GM18502 (cell line): ENCODE measurements around the gene DSTYK.
"Not testable (repeated sequence)": the region's sequence is repeated elsewhere in the genome, so short reads cannot be mapped to it uniquely, and the experiment has no call there.

ENCODE experiments used
- ATAC-seq: cut with Tn5 transposase; IDR thresholded peaks from one replicate; pipeline ENCODE4 v1.9.1; 2021; ENCODE audit warnings: mild to moderate bottlenecking; ENCODE audit not compliant: unreplicated experiment, poor library complexity

The DSTYK gene

DNA sequence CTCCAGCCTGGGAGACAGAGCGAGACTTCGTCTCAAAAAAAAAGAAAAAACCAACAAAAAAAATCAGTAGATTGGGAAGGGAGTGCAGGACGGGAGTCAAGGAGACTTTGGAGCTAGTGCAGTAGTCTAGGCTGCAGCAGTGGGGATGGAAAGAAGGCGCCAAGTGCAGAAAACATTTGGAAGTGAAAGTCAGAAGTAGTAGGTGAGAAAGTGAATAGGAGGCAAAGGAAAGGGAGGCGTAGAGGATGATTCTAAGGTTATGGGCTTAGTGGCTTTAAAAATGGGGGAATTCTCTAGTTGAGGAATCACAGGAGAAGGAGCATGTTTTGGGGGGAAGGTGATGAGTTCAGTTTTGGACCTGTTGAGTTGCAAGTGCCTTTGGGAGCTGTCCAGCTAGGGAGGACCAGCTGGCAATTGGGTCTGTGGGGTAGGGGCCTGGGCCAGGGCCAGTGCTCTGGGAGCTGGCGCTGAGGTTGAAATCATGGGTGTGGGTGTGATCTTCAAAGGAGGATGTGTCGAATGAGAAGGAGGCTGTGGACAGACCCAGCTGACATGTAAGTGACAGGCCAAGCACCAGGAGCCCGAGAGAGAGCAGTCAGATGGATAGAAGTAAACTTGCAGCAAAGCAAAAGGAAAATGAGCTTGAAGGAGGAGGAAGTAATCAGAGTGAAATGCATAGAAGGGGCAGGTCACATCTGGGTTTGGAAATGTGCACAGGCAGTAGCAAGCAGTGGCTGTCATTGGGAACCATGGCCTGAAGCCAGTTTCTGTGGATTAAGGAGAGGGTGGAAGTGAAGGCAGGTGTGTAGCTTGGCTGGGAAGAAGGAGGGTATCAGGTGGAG is 32.1 kb upstream of the DSTYK start:
- ATAC-seq = no peak

DNA sequence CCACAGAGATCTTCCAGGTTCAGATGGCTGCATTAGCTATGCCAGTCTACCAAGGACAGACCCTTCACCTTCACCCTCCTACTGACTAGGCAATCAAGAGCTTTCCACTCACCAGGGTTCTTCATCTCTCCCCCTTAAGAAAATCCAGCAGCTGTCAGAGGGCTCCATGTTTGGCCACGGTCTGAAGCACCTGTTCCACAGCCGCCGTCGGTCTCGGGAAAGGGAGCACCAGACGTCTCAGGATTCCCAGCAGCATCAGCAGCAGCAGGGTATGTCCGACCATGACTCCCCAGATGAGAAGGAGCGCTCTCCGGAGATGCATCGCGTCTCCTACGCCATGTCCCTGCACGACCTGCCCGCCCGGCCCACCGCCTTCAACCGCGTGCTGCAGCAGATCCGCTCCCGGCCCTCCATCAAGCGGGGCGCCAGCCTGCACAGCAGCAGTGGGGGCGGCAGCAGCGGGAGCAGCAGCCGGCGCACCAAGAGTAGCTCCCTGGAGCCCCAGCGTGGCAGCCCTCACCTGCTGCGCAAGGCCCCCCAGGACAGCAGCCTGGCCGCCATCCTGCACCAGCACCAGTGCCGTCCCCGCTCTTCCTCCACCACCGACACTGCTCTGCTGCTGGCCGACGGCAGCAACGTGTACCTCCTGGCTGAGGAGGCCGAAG is 30.0 kb upstream of the DSTYK start:
- ATAC-seq = no peak

DNA sequence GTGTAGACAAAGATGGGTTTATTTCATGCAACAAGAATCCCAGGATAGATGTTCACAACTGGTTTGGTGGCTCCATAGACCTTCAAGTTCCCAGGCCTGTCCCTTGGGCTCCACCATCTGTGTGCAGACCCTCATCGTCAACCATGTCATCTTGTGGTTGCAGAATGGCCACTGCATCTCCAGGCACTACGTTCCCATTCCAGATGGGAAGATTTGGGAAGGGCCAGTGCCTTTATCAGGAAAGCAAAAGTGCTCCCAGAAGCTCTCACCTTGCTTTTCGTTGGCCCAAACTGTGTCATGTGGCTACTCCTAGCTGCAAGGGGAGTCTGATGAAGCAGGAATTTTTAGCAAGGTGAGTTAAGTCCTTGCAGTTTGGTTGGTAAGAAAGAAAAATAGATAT is 29.1 kb upstream of the DSTYK start:
- no peak for ATAC-seq

DNA sequence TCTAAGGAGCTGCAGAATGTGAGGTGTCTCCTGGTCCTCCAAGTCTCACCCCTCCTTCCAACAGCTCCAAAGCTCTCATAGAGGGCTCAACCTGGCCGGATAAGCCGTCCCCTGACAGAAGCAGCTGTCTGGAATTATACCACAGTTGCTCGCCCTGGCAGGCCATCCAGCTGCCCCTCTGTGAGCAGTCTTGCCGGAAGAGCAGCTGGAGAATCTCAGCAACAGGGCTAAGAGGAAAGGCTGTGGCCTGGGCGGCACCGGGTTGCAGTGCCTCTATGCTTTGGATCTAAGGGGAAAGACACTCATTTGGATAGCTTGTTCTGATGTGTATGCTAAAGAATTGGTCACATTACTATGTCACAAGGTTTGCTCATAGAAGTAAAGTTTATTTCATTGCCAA is 28.6 kb upstream of the DSTYK start:
- no peak for ATAC-seq

DNA sequence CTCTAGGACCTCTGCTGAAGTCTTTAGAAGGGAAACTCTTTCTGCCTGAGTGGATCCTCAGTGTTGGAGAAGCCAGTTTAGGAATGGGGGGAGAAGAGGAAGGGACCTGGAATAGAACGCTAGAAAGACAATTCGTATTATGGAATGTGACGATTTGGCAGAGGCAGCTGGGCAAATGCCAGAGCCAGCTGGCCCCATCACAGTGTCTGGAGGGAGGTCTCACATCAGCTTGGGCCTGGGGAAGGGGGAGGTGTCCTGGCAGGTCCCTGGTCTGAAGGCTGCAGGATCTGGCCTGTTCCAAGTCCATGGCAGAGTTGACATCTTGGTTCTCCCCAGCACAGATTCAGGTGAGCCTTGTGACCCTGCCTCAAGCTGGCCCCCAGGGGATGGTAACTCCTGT is 27.6 kb upstream of the DSTYK start:
- ATAC-seq = no peak

DNA sequence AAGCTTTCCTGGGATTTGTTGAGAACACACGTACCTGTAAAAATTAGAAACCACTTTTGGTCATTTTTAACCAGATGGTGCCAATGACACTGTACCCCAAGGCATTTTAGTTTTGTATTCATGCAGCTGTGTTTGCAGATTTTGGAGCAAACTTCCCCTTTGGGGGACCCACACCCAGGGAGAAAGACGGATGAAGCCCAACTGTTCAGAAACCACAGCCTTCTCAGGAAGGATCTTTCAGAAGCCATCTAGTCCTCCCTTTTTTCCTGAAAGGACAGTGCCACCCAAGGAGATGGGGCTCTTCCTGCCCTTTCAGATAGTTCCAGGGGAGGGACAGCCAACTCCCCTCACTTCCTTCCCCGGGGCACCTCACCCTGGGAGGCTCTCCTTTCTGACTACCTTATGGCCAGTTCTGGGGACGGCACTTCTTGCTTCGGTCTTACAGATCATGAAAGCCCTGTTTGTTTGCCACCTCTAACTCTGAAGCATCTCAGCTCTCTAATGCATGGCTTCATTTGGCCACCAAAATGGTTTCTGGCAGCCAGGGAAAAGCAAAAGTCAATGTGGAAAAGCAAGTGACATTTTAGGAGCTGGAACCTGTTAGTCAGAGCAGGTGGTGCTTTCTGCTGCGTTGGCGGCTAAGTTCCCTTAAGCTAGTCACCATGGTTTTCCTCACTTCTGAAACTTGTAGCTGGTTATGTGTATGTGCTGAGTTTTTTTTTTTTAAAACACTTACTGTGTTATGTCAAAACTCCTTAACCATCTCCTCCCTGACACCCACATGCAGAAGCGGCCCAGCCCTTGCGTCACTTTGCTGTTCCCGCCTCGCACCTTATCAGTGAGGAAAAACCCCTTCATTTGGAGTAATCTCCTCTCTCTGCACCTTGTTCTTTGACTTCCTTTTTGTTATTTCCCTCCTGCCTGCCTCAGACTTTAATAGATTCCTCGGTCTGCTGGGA is 26.3 kb upstream of the DSTYK start:
- no peak for ATAC-seq

DNA sequence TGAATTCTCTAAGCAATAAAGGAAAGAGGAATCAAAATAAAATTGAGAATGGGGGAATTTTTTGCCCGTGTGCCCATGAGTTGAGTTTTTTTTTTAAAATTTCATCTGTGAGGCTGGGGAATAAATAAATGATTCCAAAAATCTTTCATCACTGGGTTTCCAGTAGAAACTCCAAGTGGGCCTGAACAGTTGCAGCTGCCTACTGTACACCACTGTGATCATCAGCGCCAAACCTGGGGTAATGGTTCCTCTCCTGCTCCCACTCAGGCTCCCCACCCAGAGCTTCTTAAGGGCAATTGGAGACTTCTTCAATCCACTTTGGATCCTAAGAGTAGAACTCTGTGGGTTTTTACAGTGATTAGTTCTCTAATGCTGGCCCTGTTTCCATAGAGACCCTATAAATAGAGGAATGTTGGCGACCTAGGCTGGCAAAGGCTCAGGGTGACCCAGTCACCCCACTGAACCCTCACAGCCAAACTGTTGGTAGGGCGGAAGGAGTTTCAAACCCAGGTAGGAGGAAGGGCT is 25.5 kb upstream of the DSTYK start:
- ATAC-seq = no peak

DNA sequence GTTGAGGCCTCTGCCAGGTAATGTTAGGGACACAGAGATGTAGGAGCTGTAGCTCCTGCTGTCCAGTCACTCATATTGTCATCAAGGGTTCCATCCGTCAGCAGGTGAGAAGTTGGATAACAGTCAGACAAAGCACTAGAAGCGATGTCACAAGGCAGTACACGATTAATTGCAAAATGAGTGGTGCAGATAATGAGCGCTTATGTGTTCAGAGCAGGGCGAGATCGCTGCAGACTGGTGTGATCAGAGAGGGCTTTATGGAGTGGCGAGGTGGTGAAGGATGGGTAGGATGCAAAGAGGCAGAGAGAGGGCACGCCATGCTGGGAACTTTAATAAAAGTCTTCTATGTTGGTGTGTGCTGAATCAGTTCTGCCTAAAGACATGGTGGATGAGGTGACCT is 25.0 kb upstream of the DSTYK start:
- ATAC-seq = no peak

DNA sequence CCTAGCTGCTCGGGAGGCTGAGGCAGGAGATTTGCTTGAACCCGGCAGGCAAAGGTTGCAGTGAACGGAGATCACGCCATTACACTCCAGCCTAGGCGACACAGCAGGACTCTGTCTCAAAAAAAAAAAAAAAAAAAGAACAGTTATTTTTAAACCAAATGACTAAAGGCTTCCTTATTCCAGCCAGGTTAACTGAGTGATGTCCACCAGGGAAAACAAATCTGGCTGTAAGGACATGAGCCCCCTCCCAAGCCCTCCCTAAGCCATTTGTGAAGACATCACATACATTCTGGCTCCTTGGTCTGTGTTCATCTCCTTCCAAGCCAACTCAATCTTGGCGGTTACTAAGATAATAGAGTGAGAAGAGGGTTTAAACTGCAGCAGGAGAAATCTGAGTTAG is 24.4 kb upstream of the DSTYK start:
- ATAC-seq = no peak

DNA sequence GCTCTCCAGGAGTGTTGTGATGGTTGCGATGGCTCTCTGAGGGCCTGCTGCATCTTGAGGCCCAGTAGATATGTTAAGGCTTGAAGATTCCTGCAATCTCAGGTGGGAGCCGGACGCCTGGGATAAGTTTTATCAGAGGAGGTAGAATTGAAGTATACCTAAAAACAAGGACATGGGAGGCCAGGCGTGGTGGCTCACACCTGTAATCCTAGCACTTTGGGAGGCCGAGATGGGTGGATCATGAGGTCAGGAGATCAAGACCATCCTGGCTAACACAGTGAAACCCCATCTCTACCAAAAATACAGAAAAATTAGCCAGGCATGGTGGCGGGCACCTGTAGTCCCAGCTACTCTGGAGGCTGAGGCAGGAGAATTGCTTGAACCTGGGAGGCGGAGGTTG is 22.5 kb upstream of the DSTYK start:
- not testable (repeated sequence) for ATAC-seq

DNA sequence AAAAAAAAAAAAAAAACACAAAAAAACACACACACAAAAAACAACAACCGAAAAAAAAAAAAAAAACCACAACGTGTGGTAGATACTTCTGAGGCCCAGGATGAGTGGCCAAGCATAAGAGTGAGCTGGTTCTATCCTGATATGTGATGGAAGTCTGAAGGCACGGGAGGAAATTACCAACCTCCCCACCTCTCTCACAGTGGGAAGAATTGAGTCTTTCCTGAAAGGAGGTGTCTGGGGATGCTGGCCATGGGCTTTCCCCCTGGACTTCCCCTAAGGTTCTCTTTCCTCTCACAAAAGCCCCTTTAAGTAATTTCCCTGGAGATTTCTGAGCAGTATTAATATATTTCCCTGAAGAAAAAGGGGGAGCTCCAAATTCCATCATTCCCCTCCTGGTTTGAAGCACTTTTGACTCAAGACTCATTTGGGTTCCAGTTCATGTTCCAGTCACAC is 21.5 kb upstream of the DSTYK start:
- no peak for ATAC-seq

DNA sequence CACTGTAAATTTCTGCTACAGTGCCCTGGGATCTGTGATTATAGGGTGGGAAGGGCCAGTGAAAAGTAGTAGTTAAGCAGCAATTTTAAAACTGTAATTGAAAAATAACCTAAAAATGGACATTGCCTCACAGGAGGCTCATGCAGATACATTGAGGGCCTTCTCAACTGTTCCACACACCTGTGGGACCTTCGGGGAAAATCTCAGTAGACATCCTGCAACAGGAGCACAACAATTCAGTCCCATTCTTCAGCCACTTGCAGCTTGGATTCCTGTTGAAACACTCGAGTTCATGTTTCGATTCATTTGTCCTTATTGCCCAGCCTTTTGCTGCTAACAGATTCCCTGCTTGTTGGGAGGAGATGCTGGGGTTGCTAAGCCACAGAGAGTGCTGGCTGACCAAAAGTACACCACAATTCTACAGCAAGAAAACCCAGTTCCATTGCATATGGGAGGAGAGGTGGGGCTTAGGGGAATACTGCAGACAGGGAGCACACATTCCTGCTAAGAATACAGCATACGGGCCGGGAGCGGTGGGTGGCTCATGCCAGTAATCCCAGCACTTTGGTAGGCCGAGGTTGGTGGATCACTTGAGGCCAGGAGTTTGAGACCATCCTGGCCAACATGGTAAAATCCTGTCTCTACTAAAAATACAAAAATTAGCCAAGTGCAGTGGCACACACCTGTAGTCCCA is 20.8 kb upstream of the DSTYK start:
- no peak for ATAC-seq

DNA sequence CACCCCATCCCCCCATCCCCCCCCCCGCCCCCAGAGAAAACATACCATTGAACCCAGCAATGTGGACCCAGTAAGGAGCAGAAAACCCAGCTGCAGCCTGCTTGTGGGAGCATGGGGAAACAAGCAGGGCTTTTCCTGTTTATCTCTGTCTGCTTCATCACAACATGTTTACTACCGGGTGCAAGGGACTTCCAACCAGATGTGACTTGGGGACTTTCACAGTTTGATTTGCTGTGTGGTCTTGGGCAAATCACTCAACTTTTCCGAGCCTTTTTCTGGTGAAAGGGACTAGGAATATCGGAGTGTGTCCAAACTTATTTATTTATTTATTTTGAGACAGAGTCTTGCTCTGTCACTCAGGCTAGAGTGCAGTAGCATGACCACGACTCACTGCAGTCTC is 19.5 kb upstream of the DSTYK start:
- ATAC-seq = no peak

DNA sequence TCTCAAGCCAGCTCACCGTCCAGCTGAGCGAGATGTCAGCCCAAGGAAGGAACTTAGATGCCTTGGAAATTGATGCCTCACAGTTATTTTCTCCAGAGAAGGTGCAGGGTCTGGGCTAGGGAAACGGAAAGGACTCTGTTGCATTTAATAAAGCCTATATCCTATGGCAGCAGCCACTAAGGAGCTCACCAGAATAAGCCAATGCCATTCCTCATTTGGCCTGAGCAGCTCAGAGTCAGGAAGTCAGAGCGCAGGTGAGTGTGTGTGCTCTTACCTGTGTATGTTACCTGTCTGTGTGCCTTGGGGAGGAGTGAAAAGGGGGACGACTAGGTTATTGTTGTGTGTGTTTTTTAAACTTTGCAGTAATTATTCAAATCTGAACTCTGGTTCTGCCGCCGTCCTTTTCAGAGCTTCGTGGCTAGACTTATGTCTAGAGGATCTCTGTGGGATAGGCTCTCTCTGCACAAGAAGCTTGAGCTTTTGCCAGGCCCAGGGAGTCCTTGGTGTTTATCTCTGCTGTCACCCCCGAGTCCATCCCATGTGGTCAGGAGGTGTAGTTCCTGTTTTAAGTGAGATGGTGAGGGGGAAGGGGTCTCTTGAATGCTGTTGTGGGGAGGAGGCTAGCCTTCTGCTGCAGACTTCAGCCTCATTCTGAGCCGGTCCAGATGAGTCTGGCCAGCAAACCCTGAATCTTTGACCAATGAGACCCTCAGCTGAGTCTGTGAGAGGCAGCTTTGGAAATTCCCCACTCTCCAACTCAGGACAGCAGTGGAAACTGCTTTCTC is 18.6 kb upstream of the DSTYK start:
- no peak for ATAC-seq

DNA sequence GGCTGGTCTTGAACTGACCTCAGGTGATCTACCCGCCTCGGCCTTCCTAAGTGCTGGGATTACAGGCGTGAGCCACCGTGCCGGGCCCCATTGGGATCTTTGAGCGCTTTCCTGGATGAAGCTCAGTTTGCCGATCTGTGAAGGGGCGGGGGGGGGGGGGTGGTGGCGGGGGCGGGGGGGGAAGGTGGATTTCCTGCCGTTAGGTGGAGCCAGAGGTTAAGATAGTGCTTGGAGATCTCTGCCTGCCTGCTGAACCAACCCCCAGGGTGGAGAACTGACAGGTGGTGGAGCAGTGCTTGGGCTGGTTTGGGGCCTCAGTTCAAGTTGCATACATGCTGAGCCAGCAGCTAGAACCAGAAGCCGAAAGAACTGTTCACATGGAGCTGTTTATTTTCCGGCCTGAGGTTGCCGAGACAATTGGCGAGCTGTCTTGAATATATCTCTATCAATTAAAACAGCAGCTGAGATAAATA is 17.9 kb upstream of the DSTYK start:
- no peak for ATAC-seq

DNA sequence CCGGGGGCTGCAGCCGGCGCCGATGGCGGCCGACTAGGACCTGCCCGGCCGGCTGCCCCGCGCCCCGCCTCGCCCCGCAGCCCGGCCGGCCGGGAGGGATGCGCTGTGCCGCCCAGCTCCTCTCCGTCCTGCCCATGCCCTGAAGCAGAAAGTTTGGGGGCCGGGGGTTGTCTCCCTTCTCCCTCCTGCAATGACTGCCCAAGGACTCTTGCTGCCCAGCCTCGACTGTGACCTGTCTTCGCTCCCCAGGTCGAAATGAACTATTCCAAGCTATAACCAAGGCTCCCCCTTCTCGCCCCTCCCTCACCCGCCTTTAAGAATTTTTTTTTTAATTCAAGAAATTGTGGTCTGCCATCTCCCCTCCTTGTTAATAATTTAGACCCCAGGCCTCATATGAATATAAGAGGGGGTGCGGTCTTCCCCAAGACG is 16.6 kb upstream of the DSTYK start:
- peak; percentile 28 for ATAC-seq

DNA sequence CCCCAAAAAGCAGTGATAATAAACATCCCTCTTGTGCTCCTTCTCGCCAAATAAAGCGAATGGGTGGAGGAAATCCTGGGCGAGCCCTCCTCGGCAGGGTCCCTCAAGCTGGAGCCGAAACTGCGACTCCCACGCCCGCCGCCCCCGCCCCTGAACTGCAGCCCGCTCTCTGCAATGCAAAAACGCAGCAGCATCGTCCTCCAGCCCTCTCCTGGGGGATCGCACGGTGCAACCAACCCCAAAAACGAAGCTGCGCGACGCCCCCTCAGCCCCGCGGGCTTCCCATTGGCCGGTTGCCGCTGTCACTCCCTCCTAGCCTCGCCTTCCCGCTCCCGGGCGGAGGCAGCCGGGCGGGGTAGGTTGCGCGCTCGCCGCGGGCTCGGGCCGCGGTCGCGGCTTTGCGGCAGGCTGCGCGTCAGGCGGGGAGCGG is 16.1 kb upstream of the DSTYK start, which contains the start of gene TMCC2:
TMCC2 (plus strand) TSS at position 363 of the 430 bp plus-strand sequence. CDS start 619 bp downstream, outside the sequence.
- peak; percentile 82 for ATAC-seq

DNA sequence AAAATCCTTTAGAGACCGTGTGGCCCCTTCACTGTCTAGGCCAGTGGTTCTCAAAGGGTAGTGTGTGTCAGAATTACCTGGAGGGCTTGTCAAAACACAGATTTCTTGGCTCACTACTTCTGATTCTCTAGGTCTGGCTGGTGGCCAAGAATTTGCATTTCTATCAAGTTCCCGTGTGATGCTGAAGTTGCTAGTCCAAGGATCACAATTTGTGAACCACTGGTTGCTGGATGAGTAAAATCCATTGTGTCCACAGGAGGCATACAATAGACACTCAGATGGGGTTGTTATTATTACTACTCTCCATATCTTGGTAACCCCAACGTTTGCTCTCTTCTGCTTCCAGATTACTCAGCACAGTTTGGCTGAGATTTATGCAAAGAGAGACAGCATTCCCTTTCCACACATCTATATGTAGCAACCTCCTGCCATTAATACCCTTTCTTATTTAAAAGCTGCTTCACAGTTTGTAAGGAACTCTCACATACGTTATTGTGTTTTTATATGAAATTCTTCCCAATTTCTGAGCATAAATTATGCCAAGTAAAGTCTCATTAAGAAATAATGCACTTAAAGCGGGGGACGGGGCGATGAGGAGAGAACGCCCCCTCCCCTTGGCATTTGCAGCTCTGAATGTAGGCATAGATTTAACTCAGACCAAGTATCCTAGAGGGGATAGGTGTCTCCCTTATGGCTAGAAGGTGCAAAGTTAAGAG is 15.5 kb upstream of the DSTYK start:
- ATAC-seq = no peak
